GM12878 (cell line): Measurements from ENCODE around the gene ZNF134. TPM values are rescaled to one million over a fixed set of nuclear protein-coding genes. Genes with fewer than 3 reads are reported as not detected.

ENCODE experiments used
- CTCF ChIP-seq, 3 experiments: IDR thresholded peaks in 2 of 3; conservative IDR thresholded peaks in 1 of 3; 2 replicates each; pipeline ENCODE4 v1.5.1; 2011; ENCODE audit warnings: low read depth in 3 of 3, low read length in 3 of 3, mild to moderate bottlenecking in 3 of 3, control low read depth in 2 of 3, moderate library complexity in 2 of 3, inconsistent platforms in 1 of 3, mixed read lengths in 1 of 3; ENCODE audit not compliant: control insufficient read depth in 2 of 3, insufficient read depth in 1 of 3; ENCODE audit errors: extremely low read depth in 1 of 3
- ETV6 ChIP-seq, 2 experiments: fragments of 450-650 bp in 1 of 2; IDR thresholded peaks in 1 of 2; conservative IDR thresholded peaks in 1 of 2; 2 replicates each; pipeline ENCODE4 v1.6.1; 2014; ENCODE audit warnings: antibody characterized with exemption in 1 of 2, borderline replicate concordance in 1 of 2, low read depth in 1 of 2, mild to moderate bottlenecking in 1 of 2, moderate library complexity in 1 of 2
- HDGF ChIP-seq: fragments of 450-650 bp; IDR thresholded peaks from 2 replicates; pipeline ENCODE4 v1.6.1; 2016; ENCODE audit warnings: antibody characterized with exemption
- LARP7 ChIP-seq: fragments of 450-650 bp; IDR thresholded peaks from 2 replicates; pipeline ENCODE4 v1.6.1; 2017; ENCODE audit warnings: mild to moderate bottlenecking
- MTA2 ChIP-seq: fragments of 450-650 bp; IDR thresholded peaks from 2 replicates; pipeline ENCODE4 v1.6.1; 2016; ENCODE audit warnings: low read depth, mild to moderate bottlenecking, moderate library complexity
- NFXL1 ChIP-seq: fragments of 450-650 bp; IDR thresholded peaks from 2 replicates; pipeline ENCODE4 v1.6.1; 2017; ENCODE audit warnings: antibody characterized with exemption, mild to moderate bottlenecking, borderline replicate concordance
- NR2C2 ChIP-seq: IDR thresholded peaks from 2 replicates; pipeline ENCODE4 v1.6.1; 2011; ENCODE audit warnings: borderline replicate concordance, low read depth; ENCODE audit not compliant: control insufficient read depth, insufficient read length
- RCOR1 ChIP-seq: conservative IDR thresholded peaks from 2 replicates; pipeline ENCODE4 v1.6.1; 2012; ENCODE audit warnings: low read depth, low read length, improper control_type of control experiment
- YY1 ChIP-seq: IDR thresholded peaks from 2 replicates; pipeline ENCODE4 v1.6.1; 2011; ENCODE audit warnings: low read depth, mild to moderate bottlenecking, low read length
- polyA plus RNA-seq, 11 experiments: library from polyadenylated mRNA; depleted of rRNA in 4 of 11; unstranded in 6 of 11; stranded (reverse) in 5 of 11; fragments of >200 nt; fragmentation: Nextera tagmentation in 4 of 11; fragmentation: Illumina TruSeq in 1 of 11; extraction: Ambion mirVana in 4 of 11; extraction: Trizol in 1 of 11; gene quantifications; 1 replicate in 1 of 11; 2 replicates in 10 of 11; pipeline versions ENCODE4 v1.2.1 to v1.2.3, GENCODE V29; 2011 to 2016; ENCODE audit warnings: inconsistent platforms in 2 of 11, missing spikeins in 2 of 11, low read depth in 1 of 11
- total RNA-seq, 4 experiments: library from RNA; depleted of rRNA in 3 of 4; stranded (reverse); fragments of >200 nt in 3 of 4; fragmentation: Illumina TruSeq in 1 of 4; extraction: Trizol in 1 of 4; gene quantifications; 2 replicates each; pipeline versions ENCODE4 v1.2.1 to v1.2.3, GENCODE V29; 2013 to 2021
- TF ChIP-seq, protein P1 (sequence below): fragments of 450-650 bp; IDR thresholded peaks from 2 replicates; pipeline ENCODE4 v1.6.1; 2017; ENCODE audit warnings: low read depth, mild to moderate bottlenecking, moderate library complexity
- TF ChIP-seq, protein P2 (sequence below): fragments of 450-650 bp; IDR thresholded peaks from 2 replicates; pipeline ENCODE4 v1.6.1; 2018; ENCODE audit warnings: borderline replicate concordance, mild to moderate bottlenecking; ENCODE audit not compliant: partially characterized antibody

The ZNF134 gene
- total and polyA plus RNA-seq, 10 of the 15 experiments (the other 5 are each of a cell fraction or from before 2014, with no cell fraction given): 1.6 to 17.6 (median 9.7) TPM

GRCh38 chr19:57578487-57579205 is 35.4 kb upstream of the ZNF134 start, which contains the start of gene ZNF416 (continued):
- TF ChIP-seq, protein P1, sequence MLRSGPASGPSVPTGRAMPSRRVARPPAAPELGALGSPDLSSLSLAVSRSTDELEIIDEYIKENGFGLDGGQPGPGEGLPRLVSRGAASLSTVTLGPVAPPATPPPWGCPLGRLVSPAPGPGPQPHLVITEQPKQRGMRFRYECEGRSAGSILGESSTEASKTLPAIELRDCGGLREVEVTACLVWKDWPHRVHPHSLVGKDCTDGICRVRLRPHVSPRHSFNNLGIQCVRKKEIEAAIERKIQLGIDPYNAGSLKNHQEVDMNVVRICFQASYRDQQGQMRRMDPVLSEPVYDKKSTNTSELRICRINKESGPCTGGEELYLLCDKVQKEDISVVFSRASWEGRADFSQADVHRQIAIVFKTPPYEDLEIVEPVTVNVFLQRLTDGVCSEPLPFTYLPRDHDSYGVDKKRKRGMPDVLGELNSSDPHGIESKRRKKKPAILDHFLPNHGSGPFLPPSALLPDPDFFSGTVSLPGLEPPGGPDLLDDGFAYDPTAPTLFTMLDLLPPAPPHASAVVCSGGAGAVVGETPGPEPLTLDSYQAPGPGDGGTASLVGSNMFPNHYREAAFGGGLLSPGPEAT: peak; percentile 75; the same call in 1 of the 2 replicates
- TF ChIP-seq NFXL1 (no peak), RCOR1 (peak; percentile 72; the same call in 1 of the 2 replicates), HDGF (no peak), NR2C2 (no peak), CTCF (IDR thresholded peaks at IDR 0.05 in 2 of 3, conservative IDR thresholded peaks at IDR 0.05 in 1 of 3; ENCODE audit: control insufficient read depth in 2 of 3, extremely low read depth in 1 of 3, insufficient read depth in 1 of 3, low read depth in 3 of 3, low read length in 3 of 3) (peak in 2 of 3 experiments; percentile 20 to 38; a peak in 2 of 6 replicates), MTA2 (no peak), ETV6 (conservative IDR thresholded peaks at IDR 0.05 in 1 of 2, IDR thresholded peaks at IDR 0.05 in 1 of 2; ENCODE audit: borderline replicate concordance in 1 of 2, low read depth in 1 of 2) (no peak), LARP7 (peak; percentile 66), YY1 (peak; percentile 54; the same call in 1 of the 2 replicates)
- TF ChIP-seq, protein P2, sequence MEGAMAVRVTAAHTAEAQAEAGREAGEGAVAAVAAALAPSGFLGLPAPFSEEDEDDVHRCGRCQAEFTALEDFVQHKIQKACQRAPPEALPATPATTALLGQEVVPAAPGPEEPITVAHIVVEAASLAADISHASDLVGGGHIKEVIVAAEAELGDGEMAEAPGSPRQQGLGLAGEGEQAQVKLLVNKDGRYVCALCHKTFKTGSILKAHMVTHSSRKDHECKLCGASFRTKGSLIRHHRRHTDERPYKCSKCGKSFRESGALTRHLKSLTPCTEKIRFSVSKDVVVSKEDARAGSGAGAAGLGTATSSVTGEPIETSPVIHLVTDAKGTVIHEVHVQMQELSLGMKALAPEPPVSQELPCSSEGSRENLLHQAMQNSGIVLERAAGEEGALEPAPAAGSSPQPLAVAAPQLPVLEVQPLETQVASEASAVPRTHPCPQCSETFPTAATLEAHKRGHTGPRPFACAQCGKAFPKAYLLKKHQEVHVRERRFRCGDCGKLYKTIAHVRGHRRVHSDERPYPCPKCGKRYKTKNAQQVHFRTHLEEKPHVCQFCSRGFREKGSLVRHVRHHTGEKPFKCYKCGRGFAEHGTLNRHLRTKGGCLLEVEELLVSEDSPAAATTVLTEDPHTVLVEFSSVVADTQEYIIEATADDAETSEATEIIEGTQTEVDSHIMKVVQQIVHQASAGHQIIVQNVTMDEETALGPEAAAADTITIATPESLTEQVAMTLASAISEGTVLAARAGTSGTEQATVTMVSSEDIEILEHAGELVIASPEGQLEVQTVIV: peak; percentile 76
